GM23338 (cell line): Measurements from ENCODE around the gene GOLGA6B. TPM values are rescaled to one million over a fixed set of nuclear protein-coding genes. Genes with fewer than 3 reads are reported as not detected.

Source experiments
- ATAC-seq: fragments of 200-7000 bp; cut with Tn5 transposase; 3 replicates; pipeline ENCODE4 v1.9.1; 2020
- DNase-seq: peaks from one replicate; pipeline ENCODE4 v3.0.0-alpha.2; 2015; ENCODE audit warnings: low spot score
- H2AFZ ChIP-seq: fragments of 200-600 bp; sonication (generic); 2 replicates; pipeline ENCODE4 v1.8.0; 2016; ENCODE audit warnings: antibody characterized with exemption, mild to moderate bottlenecking, moderate library complexity
- H3F3A ChIP-seq: fragments of 200-600 bp; sonication (generic); replicated peaks from 2 replicates; pipeline ENCODE4 v1.8.0; 2017; ENCODE audit warnings: antibody characterized with exemption, mixed run types, low read depth
- H3K27ac ChIP-seq: fragments of 200-600 bp; sonication (generic); 2 replicates; pipeline ENCODE4 v1.6.1; 2016; ENCODE audit warnings: low read depth
- H3K27me3 ChIP-seq: fragments of 200-600 bp; sonication (generic); 2 replicates; pipeline ENCODE4 v1.8.0; 2016; ENCODE audit warnings: mild to moderate bottlenecking, mixed run types, moderate library complexity; ENCODE audit not compliant: insufficient read depth
- H3K36me3 ChIP-seq: fragments of 200-600 bp; sonication (generic); 2 replicates; pipeline ENCODE4 v1.8.0; 2016; ENCODE audit warnings: mild to moderate bottlenecking; ENCODE audit not compliant: insufficient read depth
- H3K4me1 ChIP-seq: fragments of 200-600 bp; sonication (generic); 2 replicates; pipeline ENCODE4 v1.8.0; 2016; ENCODE audit warnings: mild to moderate bottlenecking, moderate library complexity; ENCODE audit not compliant: insufficient read depth
- H3K4me2 ChIP-seq: fragments of 200-600 bp; sonication (generic); 2 replicates; pipeline ENCODE4 v1.7.1; 2017; ENCODE audit warnings: mixed run types
- H3K4me3 ChIP-seq: fragments of 200-600 bp; sonication (generic); 2 replicates; pipeline ENCODE4 v1.6.1; 2016; ENCODE audit warnings: mixed run types
- H3K79me2 ChIP-seq: fragments of 200-600 bp; sonication (generic); replicated peaks from 2 replicates; pipeline ENCODE4 v1.8.0; 2017; ENCODE audit warnings: mild to moderate bottlenecking; ENCODE audit not compliant: insufficient read depth
- H3K9me2 ChIP-seq: fragments of 200-600 bp; sonication (generic); 2 replicates; pipeline ENCODE4 v1.8.0; 2017; ENCODE audit not compliant: insufficient read depth
- H4K20me1 ChIP-seq: fragments of 200-600 bp; sonication (generic); replicated peaks from 2 replicates; pipeline ENCODE4 v1.8.0; 2017; ENCODE audit warnings: mild to moderate bottlenecking; ENCODE audit not compliant: insufficient read depth
- H3K27ac Mint-ChIP-seq: 2 replicates; pipeline ENCODE4 v1.8.0; 2020; ENCODE audit warnings: inconsistent platforms, mild to moderate bottlenecking, moderate library complexity, mixed read lengths
- H3K27me3 Mint-ChIP-seq: 3 replicates; pipeline ENCODE4 v1.8.0; 2022; ENCODE audit warnings: low read depth, mild to moderate bottlenecking, moderate library complexity, mixed read lengths, inconsistent platforms; ENCODE audit not compliant: insufficient read depth, poor library complexity
- H3K36me3 Mint-ChIP-seq: 3 replicates; pipeline ENCODE4 v1.8.0; 2021; ENCODE audit warnings: low read depth, mild to moderate bottlenecking, inconsistent platforms, moderate library complexity, mixed read lengths
- H3K4me1 Mint-ChIP-seq: 3 replicates; pipeline ENCODE4 v1.8.0; 2020; ENCODE audit warnings: mild to moderate bottlenecking, inconsistent platforms, mixed read lengths
- H3K4me3 Mint-ChIP-seq: 3 replicates; pipeline ENCODE4 v1.8.0; 2021; ENCODE audit warnings: moderate library complexity, mild to moderate bottlenecking, inconsistent platforms, mixed read lengths
- H3K9me3 Mint-ChIP-seq: 3 replicates; pipeline ENCODE4 v1.8.0; 2020; ENCODE audit warnings: moderate library complexity, mild to moderate bottlenecking, inconsistent platforms, mixed read lengths
- CREB1 ChIP-seq: fragments of 250-450 bp; sonication (Bioruptor Pico); IDR thresholded peaks from 2 replicates; pipeline ENCODE4 v1.5.0; 2020; ENCODE audit warnings: low read depth, mild to moderate bottlenecking, moderate library complexity
- CTCF ChIP-seq, 2 experiments: fragments of 200-600 bp in 1 of 2; sonication (generic) in 1 of 2; conservative IDR thresholded peaks; 2 replicates each; pipeline versions ENCODE4 v1.5.1 to v1.6.1; 2016 to 2017; ENCODE audit warnings: antibody characterized with exemption in 2 of 2, low read depth in 2 of 2, mild to moderate bottlenecking in 2 of 2, moderate library complexity in 1 of 2
- ETS1 ChIP-seq: IDR thresholded peaks from 2 replicates; pipeline ENCODE4 v1.6.1; 2016; ENCODE audit warnings: antibody characterized with exemption
- EZH2 ChIP-seq: fragments of 200-600 bp; sonication (generic); IDR thresholded peaks from one replicate; pipeline ENCODE4 v1.8.0; 2017; ENCODE audit warnings: antibody characterized with exemption, mild to moderate bottlenecking, low read depth; ENCODE audit not compliant: unreplicated experiment
- EZH2phosphoT487 ChIP-seq: fragments of 200-600 bp; sonication (generic); IDR thresholded peaks from one replicate; pipeline ENCODE4 v1.8.1; 2018; ENCODE audit warnings: antibody characterized with exemption; ENCODE audit not compliant: unreplicated experiment
- JUNB ChIP-seq: IDR thresholded peaks from one replicate; pipeline ENCODE4 v1.6.1; 2016; ENCODE audit warnings: antibody characterized with exemption; ENCODE audit not compliant: unreplicated experiment
- NANOG ChIP-seq: IDR thresholded peaks from 2 replicates; pipeline ENCODE4 v1.6.1; 2016; ENCODE audit warnings: antibody characterized with exemption, borderline replicate concordance
- POLR2AphosphoS5 ChIP-seq: IDR thresholded peaks from 2 replicates; pipeline ENCODE4 v1.6.1; 2016; ENCODE audit warnings: antibody characterized with exemption, low read depth
- REST ChIP-seq: IDR thresholded peaks from one replicate; pipeline ENCODE4 v1.6.1; 2018; ENCODE audit warnings: antibody characterized with exemption; ENCODE audit not compliant: unreplicated experiment
- STAT1 ChIP-seq: IDR thresholded peaks from one replicate; pipeline ENCODE4 v1.6.1; 2016; ENCODE audit warnings: antibody characterized with exemption; ENCODE audit not compliant: unreplicated experiment
- ZNF114 ChIP-seq: fragments of 250-450 bp; sonication (Bioruptor Pico); IDR thresholded peaks from 2 replicates; pipeline ENCODE4 v1.5.0; 2020; ENCODE audit warnings: mild to moderate bottlenecking, moderate library complexity
- ZNF331 ChIP-seq: fragments of 250-450 bp; sonication (Bioruptor Pico); IDR thresholded peaks from 2 replicates; pipeline ENCODE4 v1.5.0; 2020; ENCODE audit warnings: low read depth, mild to moderate bottlenecking, moderate library complexity
- polyA plus RNA-seq: library from polyadenylated mRNA; unstranded; fragments of >200 nt; fragmentation: Nextera tagmentation; extraction: Ambion mirVana; gene quantifications from 2 replicates; pipeline ENCODE4 v1.2.1, GENCODE V29; 2016
- total RNA-seq: library from RNA; depleted of rRNA; stranded (reverse); fragments of >200 nt; shearing (Covaris generic); gene quantifications from 2 replicates; pipeline ENCODE4 v1.2.3, GENCODE V29; 2014
- TF ChIP-seq, protein P1 (sequence below): fragments of 250-450 bp; sonication (Bioruptor Pico); IDR thresholded peaks from 2 replicates; pipeline ENCODE4 v1.5.0; 2020; ENCODE audit warnings: mild to moderate bottlenecking, moderate library complexity

The GOLGA6B gene
- total and polyA plus RNA-seq, 2 experiments from 2014 or later: 0.65 TPM; not detected in 1

DNA sequence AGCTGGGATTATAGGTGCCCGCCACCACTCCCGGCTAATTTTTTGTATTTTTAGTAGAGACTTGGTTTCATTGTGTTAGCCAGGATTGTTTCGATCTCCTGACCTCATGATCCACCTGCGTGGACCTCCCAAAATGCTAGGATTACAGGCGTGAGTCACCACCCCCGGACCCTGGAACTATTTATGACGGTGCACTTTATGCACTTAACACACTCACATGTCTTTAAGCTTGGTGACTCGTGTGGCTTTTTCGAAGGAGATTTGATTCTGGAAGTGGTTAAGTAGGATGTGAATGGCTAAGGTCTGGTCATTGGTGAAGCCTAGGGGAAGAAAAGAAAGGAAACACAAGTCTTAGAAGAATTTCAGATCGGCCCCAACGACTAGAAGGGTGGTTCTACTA lies 51.8 kb downstream of the GOLGA6B start:
- TF ChIP-seq EZH2: no peak
- TF ChIP-seq JUNB: no peak
- no peak for TF ChIP-seq STAT1
- no peak for TF ChIP-seq POLR2AphosphoS5
- no peak for TF ChIP-seq CREB1 (CRISPR knock-in tag)
- TF ChIP-seq, protein P1, sequence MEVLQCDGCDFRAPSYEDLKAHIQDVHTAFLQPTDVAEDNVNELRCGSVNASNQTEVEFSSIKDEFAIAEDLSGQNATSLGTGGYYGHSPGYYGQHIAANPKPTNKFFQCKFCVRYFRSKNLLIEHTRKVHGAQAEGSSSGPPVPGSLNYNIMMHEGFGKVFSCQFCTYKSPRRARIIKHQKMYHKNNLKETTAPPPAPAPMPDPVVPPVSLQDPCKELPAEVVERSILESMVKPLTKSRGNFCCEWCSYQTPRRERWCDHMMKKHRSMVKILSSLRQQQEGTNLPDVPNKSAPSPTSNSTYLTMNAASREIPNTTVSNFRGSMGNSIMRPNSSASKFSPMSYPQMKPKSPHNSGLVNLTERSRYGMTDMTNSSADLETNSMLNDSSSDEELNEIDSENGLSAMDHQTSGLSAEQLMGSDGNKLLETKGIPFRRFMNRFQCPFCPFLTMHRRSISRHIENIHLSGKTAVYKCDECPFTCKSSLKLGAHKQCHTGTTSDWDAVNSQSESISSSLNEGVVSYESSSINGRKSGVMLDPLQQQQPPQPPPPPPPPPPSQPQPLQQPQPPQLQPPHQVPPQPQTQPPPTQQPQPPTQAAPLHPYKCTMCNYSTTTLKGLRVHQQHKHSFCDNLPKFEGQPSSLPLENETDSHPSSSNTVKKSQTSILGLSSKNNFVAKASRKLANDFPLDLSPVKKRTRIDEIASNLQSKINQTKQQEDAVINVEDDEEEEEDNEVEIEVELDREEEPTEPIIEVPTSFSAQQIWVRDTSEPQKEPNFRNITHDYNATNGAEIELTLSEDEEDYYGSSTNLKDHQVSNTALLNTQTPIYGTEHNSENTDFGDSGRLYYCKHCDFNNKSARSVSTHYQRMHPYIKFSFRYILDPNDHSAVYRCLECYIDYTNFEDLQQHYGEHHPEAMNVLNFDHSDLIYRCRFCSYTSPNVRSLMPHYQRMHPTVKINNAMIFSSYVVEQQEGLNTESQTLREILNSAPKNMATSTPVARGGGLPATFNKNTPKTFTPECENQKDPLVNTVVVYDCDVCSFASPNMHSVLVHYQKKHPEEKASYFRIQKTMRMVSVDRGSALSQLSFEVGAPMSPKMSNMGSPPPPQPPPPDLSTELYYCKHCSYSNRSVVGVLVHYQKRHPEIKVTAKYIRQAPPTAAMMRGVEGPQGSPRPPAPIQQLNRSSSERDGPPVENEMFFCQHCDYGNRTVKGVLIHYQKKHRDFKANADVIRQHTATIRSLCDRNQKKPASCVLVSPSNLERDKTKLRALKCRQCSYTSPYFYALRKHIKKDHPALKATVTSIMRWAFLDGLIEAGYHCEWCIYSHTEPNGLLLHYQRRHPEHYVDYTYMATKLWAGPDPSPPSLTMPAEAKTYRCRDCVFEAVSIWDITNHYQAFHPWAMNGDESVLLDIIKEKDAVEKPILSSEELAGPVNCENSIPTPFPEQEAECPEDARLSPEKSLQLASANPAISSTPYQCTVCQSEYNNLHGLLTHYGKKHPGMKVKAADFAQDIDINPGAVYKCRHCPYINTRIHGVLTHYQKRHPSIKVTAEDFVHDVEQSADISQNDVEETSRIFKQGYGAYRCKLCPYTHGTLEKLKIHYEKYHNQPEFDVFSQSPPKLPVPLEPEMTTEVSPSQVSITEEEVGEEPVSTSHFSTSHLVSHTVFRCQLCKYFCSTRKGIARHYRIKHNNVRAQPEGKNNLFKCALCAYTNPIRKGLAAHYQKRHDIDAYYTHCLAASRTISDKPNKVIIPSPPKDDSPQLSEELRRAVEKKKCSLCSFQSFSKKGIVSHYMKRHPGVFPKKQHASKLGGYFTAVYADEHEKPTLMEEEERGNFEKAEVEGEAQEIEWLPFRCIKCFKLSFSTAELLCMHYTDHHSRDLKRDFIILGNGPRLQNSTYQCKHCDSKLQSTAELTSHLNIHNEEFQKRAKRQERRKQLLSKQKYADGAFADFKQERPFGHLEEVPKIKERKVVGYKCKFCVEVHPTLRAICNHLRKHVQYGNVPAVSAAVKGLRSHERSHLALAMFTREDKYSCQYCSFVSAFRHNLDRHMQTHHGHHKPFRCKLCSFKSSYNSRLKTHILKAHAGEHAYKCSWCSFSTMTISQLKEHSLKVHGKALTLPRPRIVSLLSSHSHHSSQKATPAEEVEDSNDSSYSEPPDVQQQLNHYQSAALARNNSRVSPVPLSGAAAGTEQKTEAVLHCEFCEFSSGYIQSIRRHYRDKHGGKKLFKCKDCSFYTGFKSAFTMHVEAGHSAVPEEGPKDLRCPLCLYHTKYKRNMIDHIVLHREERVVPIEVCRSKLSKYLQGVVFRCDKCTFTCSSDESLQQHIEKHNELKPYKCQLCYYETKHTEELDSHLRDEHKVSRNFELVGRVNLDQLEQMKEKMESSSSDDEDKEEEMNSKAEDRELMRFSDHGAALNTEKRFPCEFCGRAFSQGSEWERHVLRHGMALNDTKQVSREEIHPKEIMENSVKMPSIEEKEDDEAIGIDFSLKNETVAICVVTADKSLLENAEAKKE (CRISPR knock-in tag): no peak
- TF ChIP-seq ETS1: no peak
- no peak for TF ChIP-seq ZNF331 (CRISPR knock-in tag)
- no peak for TF ChIP-seq REST
- TF ChIP-seq NANOG: no peak
- no peak for TF ChIP-seq CTCF (conservative IDR thresholded peaks at IDR 0.05; ENCODE audit: low read depth in 2 of 2)
- no peak for TF ChIP-seq ZNF114 (CRISPR knock-in tag)
- no peak for TF ChIP-seq EZH2phosphoT487
- Mint-ChIP-seq H3K36me3 (peaks cover 8% of the 10 kb centered on the region; the same call in 1 of the 3 replicates), H3K4me3 (no peak overlapping the region), H3K4me1 (no peaks in the 10 kb centered on the region), H3K27ac (no peak overlapping the region), H3K27me3 (peaks cover 2% of the 10 kb centered on the region), H3K9me3 (no peaks in the 10 kb centered on the region)
- Histone ChIP-seq H3K4me2 (no peak overlapping the region), H3K36me3 (no peaks in the 10 kb centered on the region), H3K79me2 (peaks cover 11% of the 10 kb centered on the region), H3K27ac (peak overlapping the region; percentile 69; the same call in 1 of the 2 replicates), H3K27me3 (no peaks in the 10 kb centered on the region), H3F3A (no peaks in the 10 kb centered on the region), H4K20me1 (peaks cover 5% of the 10 kb centered on the region; the same call in 1 of the 2 replicates), H2AFZ (no peak overlapping the region), H3K9me2 (no peaks in the 10 kb centered on the region), H3K4me3 (no peak overlapping the region), H3K4me1 (no peaks in the 10 kb centered on the region)
- DNase-seq (no peak), ATAC-seq (no peak)
